Midbrain (tissue), 1 donor: ENCODE measurements around the gene DLGAP1.

Experiments
- DNase-seq: peaks from one replicate; lab custom pipeline; 2025; lab: John Stamatoyannopoulos, UW

The DLGAP1 gene

DNA sequence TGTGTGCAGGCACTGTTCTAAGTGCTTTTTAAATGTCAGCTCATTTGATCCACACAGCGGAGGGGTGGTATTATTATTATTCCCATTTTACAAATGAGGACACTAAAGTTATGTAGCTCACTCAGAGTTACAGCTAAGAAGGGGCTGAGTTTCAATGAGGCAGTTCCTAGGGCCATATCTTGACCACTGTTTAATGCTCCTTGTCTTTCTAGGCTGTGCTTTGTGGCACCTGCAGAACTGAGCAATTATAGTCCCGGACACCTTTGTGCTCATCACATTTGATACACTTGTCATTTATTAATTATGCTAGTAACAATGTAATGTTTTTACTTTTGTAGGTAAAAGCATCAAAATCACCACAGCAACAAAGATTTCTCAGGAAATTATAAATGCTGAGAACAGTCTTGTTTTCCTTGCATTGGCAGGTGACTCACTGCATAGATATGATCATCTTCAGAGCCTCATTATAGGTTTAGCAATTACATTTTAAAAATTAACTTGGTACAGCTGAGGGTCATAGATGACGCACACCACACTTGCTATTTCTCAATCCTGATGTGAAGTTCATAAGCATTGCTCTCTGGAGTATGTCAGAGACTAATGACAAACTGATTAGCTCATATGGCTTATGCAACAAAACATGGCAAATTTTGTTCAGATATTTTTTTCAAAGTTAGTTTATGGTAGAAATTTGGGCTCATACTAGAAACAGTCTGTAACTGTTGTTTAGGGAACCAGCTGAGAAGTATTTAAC is 638.3 kb downstream of the DLGAP1 start:
- no peak for DNase-seq

DNA sequence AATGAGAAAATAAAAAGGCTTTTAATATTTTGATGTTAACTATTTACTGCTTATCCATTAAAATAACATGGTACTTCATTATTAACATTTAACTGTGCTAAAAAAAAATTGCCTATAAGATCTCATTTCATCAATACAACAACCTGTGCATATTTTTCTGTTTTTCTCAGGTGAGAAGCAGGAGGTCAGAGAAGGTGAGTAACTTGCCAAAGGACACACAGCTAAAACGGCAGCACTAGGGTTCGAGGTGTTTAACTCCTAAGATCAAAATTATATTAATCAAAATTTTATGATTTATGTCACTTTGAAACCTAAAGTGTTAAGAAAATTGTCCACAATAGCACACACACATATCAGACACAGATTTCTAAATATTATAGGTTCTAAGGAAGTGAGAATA is 639.1 kb downstream of the DLGAP1 start:
- DNase-seq = no peak

DNA sequence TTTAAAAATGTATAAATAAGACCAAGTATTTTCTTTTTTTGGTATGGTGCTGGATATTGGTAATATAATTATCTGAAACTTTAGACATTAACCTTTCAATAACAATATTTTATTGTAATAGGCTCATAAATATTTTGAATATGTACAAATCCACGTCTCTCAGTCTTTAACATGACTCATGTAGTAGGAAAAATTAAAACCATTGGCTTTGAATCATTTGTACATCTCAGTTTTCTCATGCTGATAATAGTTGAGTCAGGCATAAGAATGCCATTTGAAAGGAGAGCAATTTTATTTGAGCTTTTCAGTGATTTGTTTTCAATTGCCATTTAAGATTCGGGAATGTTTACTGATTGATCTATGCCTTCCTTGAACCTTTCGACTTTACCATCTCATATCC is 640.3 kb downstream of the DLGAP1 start:
- no peak for DNase-seq

DNA sequence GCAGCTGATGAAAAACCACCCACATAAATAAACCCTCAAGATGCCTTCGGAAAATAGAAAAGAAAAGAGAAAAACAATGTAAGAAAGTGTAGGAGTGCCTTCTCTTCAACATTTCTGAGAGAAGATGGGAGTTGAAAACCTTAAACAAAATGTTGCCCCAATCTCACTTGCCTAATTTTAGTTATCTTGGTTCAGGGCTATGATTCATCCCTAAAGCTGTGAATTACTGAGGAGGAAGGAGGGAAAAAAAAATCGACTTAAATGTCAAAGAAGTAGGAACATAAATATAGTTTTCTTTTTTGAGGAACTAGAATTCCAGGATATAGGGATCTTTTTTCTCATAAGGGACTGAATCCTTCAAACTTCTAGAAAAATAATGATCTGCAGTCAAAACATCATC is 644.8 kb downstream of the DLGAP1 start:
- DNase-seq = no peak

DNA sequence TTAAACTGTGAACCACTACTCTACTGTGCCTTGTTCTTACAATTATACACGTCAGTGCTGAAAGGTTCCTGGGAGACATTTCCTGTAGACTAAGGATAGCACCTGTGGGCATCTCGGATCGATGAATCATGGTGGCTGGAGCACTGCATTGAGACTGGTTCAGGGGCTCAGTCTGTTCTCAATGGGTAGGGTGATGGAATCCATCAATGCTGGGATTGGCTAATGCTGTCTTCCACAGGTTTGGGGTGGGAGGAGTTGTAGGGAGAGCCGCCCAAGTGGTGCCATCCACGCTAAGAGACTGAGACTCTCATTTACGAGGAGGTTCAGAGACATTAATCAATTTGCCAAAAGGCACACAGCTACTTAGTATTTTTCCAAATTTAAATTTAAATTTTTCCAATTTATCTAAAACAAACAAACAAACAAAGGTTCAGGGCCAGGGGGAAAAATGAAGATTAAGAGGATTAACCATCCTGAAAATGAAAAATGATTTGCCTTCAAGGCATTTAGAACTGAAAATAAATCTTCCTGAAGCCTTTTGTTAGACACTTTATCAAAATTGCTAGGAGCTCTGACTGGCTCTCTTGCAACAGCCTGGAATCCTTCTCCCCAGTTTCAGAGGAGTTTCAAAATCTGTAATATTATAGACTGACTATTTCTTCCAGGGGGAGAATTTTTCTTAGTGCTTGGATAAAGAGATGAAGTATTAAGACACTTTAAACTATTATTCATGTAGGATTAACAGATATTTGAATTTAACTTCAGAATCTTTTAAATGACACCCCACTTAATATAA is 645.9 kb downstream of the DLGAP1 start:
- DNase-seq = no peak

DNA sequence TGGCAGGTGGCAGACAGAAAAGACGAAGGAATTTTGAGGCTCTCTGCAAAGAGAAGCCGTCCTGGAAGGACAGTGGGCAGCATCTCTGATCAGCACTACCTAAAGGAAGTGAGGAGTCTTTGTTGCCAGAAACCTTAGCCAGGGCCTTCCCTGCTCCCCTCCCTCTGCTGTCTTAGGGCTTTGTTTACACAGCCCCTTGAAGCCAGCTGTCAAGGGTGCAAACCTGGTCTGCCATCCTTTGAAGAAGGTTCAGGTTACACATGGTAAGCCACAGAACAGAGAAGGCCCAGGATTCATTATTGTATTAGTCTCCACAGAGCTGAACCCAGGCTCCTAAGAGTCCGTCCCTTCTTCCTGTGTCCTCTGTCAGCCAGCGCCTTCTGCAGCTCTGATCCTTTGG is 648.5 kb downstream of the DLGAP1 start:
- no peak for DNase-seq

DNA sequence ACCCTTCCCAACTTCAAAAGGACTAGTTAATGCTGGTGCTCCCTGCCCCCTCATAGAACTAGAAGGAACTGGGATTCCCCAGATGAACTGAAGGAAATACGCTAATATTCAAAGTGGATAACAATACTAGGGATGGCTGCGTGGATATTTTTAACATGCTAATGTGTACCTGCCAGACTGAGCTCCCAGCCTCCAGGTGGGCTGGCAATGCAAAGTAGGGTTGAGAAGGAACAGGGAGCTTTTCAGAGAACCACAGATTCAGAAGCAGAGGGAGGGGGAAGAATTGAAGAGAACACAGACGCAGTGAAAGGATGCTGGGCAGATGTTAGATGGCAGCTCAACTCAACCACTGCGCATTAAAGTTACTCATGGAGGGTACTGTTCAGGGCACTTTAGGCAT is 650.8 kb downstream of the DLGAP1 start:
- no peak for DNase-seq

DNA sequence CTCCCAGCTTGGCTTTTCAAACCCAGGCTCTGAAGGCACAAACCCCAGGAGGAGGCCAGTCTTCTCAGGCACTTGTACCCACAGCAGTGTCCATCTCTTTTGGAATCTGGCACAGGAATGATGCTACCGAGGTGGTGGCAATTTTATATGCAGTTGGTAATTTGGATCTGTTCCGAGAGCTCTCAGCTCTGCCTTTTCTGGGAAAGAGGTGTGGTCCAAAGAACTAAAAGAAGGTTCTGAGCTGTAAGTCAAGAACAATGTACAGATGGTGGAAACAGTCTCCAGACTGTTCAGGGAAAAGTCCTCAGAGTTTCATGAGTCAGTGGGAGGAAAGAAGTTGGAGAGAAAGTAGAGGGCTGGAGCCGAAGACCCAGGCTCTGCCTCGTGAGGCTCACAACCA is 651.8 kb downstream of the DLGAP1 start:
- DNase-seq = no peak

DNA sequence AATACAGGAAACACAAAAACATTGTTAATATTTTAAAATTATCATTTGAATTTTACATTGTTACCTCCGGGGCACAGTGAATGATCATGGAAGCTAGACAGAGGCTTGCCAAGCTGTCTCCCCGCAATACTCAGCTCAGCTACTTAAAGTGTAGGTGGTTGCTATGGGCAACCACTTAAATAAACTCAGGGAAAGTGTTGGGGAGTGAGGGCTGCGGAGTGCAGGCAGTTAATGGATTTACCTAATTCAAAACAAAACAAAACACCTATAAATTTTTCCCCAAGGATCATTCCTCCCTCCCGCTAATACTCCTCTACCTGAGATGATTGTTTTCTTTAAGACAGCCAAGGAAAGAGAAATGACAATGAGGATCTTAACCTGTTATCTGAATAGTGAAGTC is 655.6 kb downstream of the DLGAP1 start:
- no peak for DNase-seq

DNA sequence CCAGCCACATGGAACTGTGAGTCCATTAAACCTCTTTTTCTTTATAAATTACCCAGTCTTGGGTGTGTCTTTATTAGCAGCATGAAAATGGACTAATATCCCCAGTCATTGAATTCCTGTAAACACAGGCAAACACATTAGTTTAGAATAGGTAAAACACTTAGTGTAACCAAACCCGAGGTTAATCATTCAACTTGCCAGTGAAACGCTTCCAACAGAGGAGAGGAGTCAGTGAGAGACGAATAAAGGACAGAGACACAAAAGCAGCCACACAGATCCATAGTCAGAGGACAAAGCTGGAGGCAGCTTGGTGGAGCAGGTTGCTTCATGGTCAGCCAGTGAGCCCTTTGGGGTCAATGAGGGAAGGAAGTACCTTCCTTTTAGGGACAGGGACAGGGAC is 657.1 kb downstream of the DLGAP1 start:
- no peak for DNase-seq

DNA sequence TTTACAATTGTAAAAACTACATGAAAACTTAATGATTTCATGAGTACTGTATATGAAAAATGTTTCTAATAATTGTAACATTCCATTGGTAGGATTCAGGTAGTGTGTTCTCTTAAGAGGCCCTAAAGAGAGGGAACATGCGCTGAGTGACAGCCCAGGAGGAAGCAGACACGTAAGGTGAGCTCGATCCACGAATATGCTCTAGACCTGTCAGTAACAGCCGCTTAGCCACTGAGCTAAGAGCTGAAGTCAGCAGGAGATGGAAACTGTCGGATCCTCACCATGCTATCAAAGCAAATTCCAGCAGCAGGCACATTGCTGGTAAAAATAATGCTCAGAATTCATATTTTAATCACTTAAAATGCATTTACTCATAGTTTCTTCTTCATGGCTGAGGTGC is 658.7 kb downstream of the DLGAP1 start:
- no peak for DNase-seq

DNA sequence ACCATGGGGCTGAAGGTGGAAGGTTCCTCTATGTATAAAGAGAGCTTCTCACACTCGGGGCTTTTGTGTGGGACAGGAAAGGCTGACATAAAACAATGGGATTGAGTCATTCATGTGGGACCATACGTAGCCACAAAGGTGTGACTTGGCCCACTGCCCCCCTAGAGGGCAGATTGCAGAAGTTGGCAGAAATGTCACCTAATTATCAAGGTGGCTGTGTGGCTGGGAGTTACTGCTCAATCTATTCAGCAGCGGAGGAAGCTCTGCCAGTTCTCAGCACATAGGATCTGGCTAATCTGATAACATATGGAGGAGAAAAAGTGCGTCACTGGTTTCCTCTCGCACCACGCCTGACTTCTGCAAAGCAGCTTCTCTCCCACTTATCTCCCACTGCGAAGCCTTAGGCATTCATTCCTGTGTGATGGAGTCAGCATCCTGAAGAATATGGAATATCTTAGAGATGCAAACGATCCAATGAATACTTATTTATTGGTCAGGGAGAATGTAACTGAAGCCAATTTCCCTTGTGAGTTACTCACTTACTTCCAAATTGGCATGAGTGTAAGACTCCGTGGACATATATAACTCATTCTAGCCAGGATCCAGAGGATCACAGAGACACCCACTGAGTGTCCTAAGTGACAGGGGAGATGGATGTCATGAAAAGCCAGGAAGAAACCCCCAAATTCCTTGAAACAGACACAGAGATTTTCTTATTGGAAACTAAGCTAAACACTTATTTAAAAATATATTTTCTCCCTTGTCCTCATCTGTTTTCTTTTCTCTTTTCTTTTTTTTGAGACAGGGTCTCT is 660.4 kb downstream of the DLGAP1 start:
- no peak for DNase-seq

DNA sequence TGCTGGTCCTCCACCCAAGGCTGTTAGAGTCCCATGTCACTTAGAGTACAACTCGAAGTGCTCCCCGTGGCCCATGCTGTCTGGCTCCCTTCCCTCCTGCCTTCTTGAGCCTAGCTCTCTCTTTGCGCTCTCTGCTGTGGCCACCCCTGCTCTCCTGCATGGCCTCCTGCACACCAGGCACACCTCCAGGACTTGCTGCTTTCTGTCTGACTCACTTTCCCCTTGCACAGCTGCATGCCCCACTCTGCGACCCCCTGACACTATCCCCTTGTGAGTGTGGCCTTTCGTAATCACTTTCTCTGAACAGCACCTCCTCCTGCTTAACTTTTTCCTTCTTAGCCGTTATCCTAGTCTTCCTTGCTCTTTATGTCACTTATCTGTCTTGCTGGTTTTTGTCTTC is 661.6 kb downstream of the DLGAP1 start:
- DNase-seq = no peak

DNA sequence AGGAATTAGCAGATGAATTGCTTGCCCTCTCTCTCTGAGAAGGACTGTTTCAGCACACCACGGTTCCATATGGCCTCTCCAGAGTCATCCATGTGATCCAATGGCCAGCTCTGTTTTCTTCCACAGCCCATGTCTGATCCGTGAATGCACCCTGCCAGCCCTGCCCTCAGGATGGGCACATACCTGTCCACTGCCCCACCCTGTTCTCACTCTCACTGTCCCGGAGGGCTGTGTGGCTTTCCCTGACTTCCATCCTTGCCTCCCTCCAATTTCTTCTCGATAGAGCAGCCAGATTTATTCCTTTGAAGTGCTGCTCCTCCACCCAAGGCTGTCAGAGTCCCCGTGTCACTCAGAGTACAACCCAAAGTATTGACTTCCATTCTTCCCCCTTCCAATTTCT is 662.0 kb downstream of the DLGAP1 start:
- DNase-seq = no peak

DNA sequence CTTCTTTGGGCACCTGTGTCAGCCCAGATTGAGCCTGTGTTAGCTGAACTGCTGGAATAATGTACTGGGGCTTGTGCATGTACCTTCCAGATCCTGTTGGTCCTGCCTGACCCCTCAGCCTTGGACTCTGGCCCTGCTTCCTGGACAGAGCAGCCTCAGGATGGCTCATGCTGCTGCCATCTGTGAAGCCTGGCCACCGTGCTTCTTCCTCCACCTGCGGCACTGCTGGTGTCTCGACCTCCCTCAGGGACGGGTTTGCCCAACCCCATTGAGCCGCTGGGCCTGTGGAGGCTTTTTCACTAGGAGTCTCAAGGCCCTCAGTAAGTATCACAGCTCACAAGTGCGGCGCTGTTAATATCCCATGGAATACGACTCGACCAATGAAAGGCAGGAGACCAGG is 662.4 kb downstream of the DLGAP1 start:
- no peak for DNase-seq

DNA sequence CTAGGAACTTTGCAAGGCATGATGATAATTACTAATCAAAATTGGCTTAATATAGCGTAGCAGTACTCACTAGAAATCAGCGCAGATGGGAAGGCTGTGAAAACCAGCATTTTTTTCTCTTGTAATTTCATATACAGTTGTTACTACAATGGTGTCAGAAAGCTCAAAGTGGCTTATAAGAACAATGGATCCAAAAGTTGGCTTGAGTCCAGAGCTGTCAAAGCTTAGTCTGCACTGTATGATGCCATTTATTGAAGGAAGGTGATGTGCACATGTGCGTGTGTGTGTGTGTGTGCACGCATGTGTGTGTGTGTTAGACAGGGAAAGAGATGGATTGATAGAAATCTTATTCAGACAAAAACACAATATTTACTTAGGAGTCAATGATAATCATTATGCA is 663.9 kb downstream of the DLGAP1 start:
- no peak for DNase-seq

DNA sequence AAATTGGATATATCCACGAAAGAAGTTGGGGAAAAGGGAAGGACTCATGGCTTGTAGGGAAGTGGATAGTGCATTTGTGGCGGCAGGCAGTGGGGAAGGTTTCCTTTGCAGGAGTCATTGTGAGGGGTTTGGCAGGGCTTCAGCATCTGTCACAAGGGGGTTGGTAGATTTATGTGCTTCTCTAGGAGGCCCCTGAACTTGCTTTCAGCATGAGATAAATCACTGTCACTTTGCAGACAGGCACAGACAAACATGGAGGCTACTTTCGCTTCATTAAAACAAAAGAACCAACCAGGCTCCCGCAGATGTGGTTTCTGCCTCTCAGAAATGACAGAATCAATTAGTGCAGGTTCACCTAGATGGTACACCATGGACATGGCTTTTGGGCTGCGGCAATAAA is 664.4 kb downstream of the DLGAP1 start:
- no peak for DNase-seq

DNA sequence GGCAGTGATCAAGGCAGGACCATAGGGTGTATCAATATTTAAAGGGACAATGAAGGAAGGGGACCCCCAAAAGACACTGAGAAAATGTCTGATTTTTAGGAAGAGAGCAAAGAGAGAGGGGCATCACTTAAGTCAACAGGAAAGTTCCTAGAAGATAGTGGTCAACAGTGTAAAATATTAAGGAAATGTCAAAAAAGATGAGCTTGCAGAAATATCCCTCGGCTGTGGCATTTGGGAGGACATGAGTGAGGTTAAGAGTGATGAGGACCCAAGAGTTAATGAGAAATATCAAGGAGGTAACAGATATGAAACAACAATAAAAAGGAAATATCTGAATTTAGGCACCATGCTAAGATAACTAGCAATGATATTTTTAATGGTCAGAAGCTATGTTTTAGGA is 665.6 kb downstream of the DLGAP1 start:
- DNase-seq = no peak

DNA sequence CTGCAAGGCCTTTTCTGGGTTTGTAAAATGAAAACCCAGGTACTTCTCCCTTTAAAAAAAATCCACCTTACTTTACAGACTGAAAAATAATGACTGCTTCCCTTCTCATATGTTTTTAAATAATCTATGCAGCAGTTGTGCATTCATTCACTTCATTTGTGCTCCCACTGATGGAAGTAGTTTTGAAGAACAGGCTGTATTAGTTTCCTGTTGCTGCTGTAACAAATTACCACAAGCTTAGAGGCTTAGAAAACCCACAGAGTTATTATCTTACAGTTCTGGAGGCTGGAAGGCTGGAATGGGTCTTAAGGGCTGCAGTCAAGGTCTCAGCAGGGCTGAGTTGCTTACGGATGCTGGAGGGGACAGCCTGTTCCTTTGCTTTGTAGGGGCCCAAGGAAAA is 670.2 kb downstream of the DLGAP1 start:
- no peak for DNase-seq

DNA sequence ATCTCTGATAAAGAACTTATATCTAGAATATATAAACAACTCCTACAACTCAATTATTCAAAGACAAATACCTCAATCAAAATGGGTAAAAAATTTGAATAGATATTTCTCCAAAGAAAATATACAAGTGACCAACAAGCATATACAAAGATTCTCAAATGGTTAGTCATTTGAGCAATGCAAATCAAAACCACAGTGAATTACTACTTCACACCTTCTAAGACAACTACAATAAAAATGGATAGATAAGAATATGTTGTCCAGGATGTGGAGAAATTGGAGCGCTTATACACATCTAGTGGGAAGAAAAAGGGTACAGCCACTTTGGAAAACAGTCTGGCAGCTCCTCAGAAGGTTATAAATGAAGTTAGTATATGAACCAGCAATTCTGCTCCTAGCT is 672.2 kb downstream of the DLGAP1 start:
- DNase-seq = no peak

DNA sequence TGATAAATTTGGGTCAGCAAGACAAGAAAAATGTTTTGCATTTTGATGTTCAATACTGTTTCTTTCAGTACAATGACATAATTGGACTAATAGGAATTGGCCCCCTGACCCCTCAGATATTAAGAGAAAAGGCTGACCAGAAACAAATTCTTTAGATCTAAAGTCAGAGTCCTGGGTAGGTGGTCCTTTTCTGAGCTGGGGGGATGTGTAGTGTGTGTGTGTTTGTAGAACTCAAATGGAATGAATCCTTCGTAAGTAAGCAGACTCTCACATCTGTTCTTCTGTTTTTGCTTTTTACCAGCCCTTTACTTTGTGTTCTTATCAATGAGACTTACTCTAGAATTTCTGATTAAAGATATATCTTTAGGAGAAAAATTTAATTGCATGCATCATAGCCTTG is 677.4 kb downstream of the DLGAP1 start:
- DNase-seq = no peak

DNA sequence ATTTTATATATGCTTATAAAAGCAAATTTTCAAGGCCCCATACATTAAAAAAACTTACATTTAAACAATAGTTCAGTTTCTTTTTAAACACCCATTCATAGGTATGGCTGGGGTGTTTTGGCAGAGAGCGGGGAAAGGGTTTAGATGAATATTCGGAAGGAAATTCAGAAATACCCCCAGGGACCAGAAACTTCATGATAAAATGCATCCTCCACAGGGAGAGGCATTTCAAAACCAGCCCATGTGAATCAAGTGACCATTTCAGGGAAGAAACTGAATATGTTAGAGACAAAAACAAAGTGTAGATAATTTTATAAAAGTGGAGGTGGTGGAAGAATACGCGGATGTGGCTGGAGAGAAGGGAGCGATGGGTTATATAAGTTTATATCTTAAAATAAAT is 678.0 kb downstream of the DLGAP1 start:
- no peak for DNase-seq

DNA sequence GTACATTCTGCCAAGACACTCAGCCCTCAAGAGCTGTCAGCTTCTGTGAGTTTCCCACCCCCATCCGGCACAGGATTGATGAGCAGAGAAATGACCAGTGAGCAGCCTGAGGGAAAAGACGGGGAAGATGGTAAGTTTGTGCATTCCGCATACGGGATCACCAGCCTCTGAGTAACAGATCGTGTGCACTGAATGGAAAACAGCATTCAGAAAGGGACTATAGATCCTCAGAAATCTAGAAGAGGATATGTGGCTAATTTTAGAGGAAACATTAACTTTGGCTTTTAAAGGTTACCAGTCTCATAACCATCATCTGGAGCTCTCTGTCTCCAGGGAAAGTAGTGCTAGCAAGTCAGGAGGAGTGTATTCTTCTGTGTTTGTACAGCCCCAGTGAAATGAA is 679.1 kb downstream of the DLGAP1 start:
- DNase-seq = no peak
